Panc1 (cell line): ENCODE results near the gene CLSTN2. TPM values are rescaled to one million over a fixed set of nuclear protein-coding genes. Genes with fewer than 3 reads are reported as not detected.

ENCODE experiments used
- ATAC-seq: fragments of 200-7000 bp; cut with Tn5 transposase; 2 replicates; pipeline ENCODE4 v1.9.1; 2020; ENCODE audit warnings: mild to moderate bottlenecking, moderate library complexity
- BruUV-seq: library from RNA; stranded (reverse); fragments of 400-500 nt; replicated peaks from 2 replicates; lab custom pipeline; 2021; lab: Mats Ljungman, UMichigan
- CTCF ChIA-PET: fragments of 300-600 bp; sonication (Branson Sonifier 250); formaldehyde crosslinking; loops from one replicate; lab custom pipeline; 2022; ENCODE audit warnings: antibody characterized with exemption; lab: Charles Lee
- POLR2A ChIA-PET: fragments of 300-600 bp; sonication (Branson Sonifier 250); formaldehyde crosslinking; loops from one replicate; lab custom pipeline; 2022; ENCODE audit warnings: antibody characterized with exemption; lab: Charles Lee
- DNase-seq: peaks from one replicate; pipeline ENCODE4 v3.0.0-alpha.2; 2010; ENCODE audit warnings: low read depth, low spot score
- H3K27ac ChIP-seq: 2 replicates; pipeline ENCODE4 v1.5.1; 2011; ENCODE audit warnings: mild to moderate bottlenecking, low read length, inconsistent platforms
- H3K27me3 ChIP-seq: fragments of 200-500 bp; sonication (Bioruptor generic); 2 replicates; pipeline ENCODE4 v1.6.0; 2014; ENCODE audit warnings: low read length, inconsistent platforms; ENCODE audit not compliant: control insufficient read depth, insufficient read depth
- H3K36me3 ChIP-seq: fragments of 200-500 bp; sonication (Bioruptor generic); 2 replicates; pipeline ENCODE4 v1.5.1; 2014; ENCODE audit warnings: inconsistent platforms, mild to moderate bottlenecking, low read length, moderate library complexity; ENCODE audit not compliant: control insufficient read depth, insufficient read depth
- H3K4me1 ChIP-seq: 2 replicates; pipeline ENCODE4 v1.5.1; 2011; ENCODE audit warnings: inconsistent platforms, mild to moderate bottlenecking, low read length, moderate library complexity; ENCODE audit not compliant: control insufficient read depth, insufficient read depth
- H3K4me3 ChIP-seq, 2 experiments: 2 replicates each; pipeline ENCODE4 v1.5.1; 2011 to 2012; ENCODE audit warnings: low read depth in 2 of 2, low read length in 2 of 2, mild to moderate bottlenecking in 2 of 2, inconsistent platforms in 1 of 2, moderate library complexity in 1 of 2
- H3K9me3 ChIP-seq: fragments of 200-500 bp; sonication (Bioruptor generic); 2 replicates; pipeline ENCODE4 v1.5.1; 2014; ENCODE audit warnings: low read depth, mild to moderate bottlenecking, inconsistent platforms, low read length, moderate library complexity; ENCODE audit not compliant: control insufficient read depth, insufficient read depth
- CTCF ChIP-seq: fragments of 450-650 bp; IDR thresholded peaks from 2 replicates; pipeline ENCODE4 v1.5.1; 2017; ENCODE audit warnings: mild to moderate bottlenecking
- POLR2AphosphoS5 ChIP-seq: IDR thresholded peaks from 2 replicates; pipeline ENCODE4 v1.6.1; 2012; ENCODE audit warnings: mild to moderate bottlenecking, low read depth, low read length, moderate library complexity
- SIN3A ChIP-seq: IDR thresholded peaks from 2 replicates; pipeline ENCODE4 v1.6.1; 2012; ENCODE audit warnings: low read depth, mild to moderate bottlenecking, low read length, moderate library complexity, borderline replicate concordance; ENCODE audit not compliant: insufficient read depth
- TCF7L2 ChIP-seq: IDR thresholded peaks from 2 replicates; pipeline ENCODE4 v1.6.1; 2011; ENCODE audit warnings: mild to moderate bottlenecking, low read depth, low read length, inconsistent platforms
- in situ Hi-C: cut with HindIII; loops from 2 replicates; pipeline ENCODE4 v1.10.0; 2016; ENCODE audit warnings: low sequenced_read_pairs, low pct_unique_long_range_greater_than_20kb
- intact Hi-C: fragments of 100-400 bp; cut with micrococcal nuclease; formaldehyde crosslinking; loops from one replicate; pipeline ENCODE4 v1.10.0; 2022; ENCODE audit not compliant: unreplicated experiment
- total RNA-seq: library from RNA; stranded (reverse); gene quantifications from one replicate; pipeline ENCODE4 v1.2.1, GENCODE V29; 2021; ENCODE audit not compliant: unreplicated experiment
- TF ChIP-seq, protein P1 (sequence below), 2 experiments: IDR thresholded peaks; 2 replicates each; pipeline ENCODE4 v1.6.1; 2011 to 2012; ENCODE audit warnings: low read depth in 2 of 2, control low read depth in 1 of 2, low read length in 1 of 2, mild to moderate bottlenecking in 1 of 2, moderate library complexity in 1 of 2; ENCODE audit not compliant: insufficient read depth in 1 of 2

CLSTN2 gene
- total RNA-seq, 1 experiment from 2014 or later: 0.03 TPM

- Histone ChIP-seq H3K36me3 (no peaks in the 10 kb centered on the region), H3K4me3 (no peak overlapping the region), H3K9me3 (no peaks in the 10 kb centered on the region), H3K4me1 (no peaks in the 10 kb centered on the region), H3K27ac (no peak overlapping the region), H3K27me3 (no peaks in the 10 kb centered on the region; the same call in 1 of the 2 replicates)
- ChIA-PET POLR2A (no interaction called here), CTCF (no interaction called here)
- ATAC-seq (no peak), DNase-seq (no peak)
- in situ Hi-C loops: no loop called here
- BruUV-seq: no TSS peak
- intact Hi-C loops: no loop called here
- no peak for TF ChIP-seq SIN3A
- no peak for TF ChIP-seq POLR2AphosphoS5
- TF ChIP-seq TCF7L2: no peak
- TF ChIP-seq, protein P1, sequence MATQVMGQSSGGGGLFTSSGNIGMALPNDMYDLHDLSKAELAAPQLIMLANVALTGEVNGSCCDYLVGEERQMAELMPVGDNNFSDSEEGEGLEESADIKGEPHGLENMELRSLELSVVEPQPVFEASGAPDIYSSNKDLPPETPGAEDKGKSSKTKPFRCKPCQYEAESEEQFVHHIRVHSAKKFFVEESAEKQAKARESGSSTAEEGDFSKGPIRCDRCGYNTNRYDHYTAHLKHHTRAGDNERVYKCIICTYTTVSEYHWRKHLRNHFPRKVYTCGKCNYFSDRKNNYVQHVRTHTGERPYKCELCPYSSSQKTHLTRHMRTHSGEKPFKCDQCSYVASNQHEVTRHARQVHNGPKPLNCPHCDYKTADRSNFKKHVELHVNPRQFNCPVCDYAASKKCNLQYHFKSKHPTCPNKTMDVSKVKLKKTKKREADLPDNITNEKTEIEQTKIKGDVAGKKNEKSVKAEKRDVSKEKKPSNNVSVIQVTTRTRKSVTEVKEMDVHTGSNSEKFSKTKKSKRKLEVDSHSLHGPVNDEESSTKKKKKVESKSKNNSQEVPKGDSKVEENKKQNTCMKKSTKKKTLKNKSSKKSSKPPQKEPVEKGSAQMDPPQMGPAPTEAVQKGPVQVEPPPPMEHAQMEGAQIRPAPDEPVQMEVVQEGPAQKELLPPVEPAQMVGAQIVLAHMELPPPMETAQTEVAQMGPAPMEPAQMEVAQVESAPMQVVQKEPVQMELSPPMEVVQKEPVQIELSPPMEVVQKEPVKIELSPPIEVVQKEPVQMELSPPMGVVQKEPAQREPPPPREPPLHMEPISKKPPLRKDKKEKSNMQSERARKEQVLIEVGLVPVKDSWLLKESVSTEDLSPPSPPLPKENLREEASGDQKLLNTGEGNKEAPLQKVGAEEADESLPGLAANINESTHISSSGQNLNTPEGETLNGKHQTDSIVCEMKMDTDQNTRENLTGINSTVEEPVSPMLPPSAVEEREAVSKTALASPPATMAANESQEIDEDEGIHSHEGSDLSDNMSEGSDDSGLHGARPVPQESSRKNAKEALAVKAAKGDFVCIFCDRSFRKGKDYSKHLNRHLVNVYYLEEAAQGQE (IDR thresholded peaks at IDR 0.05; ENCODE audit: insufficient read depth in 1 of 2, low read depth in 2 of 2, low read length in 1 of 2): no peak
- no peak for TF ChIP-seq CTCF
These were observed 69.3 kb downstream of the CLSTN2 start for GRCh38 chr3:140004271-140004670.

GRCh38 chr3:140006331-140006730, 71.3 kb downstream of the CLSTN2 start:
- Histone ChIP-seq H3K27ac (no peak overlapping the region), H3K27me3 (no peaks in the 10 kb centered on the region; the same call in 1 of the 2 replicates), H3K36me3 (no peaks in the 10 kb centered on the region), H3K4me1 (no peaks in the 10 kb centered on the region), H3K9me3 (no peaks in the 10 kb centered on the region), H3K4me3 (no peak overlapping the region)
- intact Hi-C loops (no loop called here), in situ Hi-C loops (no loop called here)
- BruUV-seq: no TSS peak
- ATAC-seq (no peak), DNase-seq (no peak)
- ChIA-PET CTCF (no interaction called here), POLR2A (no interaction called here)
- no peak for TF ChIP-seq SIN3A
- TF ChIP-seq TCF7L2: no peak
- no peak for TF ChIP-seq POLR2AphosphoS5
- TF ChIP-seq, protein P1 (IDR thresholded peaks at IDR 0.05; ENCODE audit: insufficient read depth in 1 of 2, low read depth in 2 of 2, low read length in 1 of 2): no peak
- no peak for TF ChIP-seq CTCF
